GM21529 (cell line): ENCODE results near the gene ST7.
A peak's percentile ranks its signal among the peaks of the same experiment; 100 is the strongest.
"Not testable (repeated sequence)": the region's sequence is repeated elsewhere in the genome, so short reads cannot be mapped to it uniquely, and the experiment has no call there.

Experiments used
- ATAC-seq: cut with Tn5 transposase; IDR thresholded peaks from one replicate; pipeline ENCODE4 v1.9.1; 2021; ENCODE audit not compliant: unreplicated experiment

ST7 gene

DNA sequence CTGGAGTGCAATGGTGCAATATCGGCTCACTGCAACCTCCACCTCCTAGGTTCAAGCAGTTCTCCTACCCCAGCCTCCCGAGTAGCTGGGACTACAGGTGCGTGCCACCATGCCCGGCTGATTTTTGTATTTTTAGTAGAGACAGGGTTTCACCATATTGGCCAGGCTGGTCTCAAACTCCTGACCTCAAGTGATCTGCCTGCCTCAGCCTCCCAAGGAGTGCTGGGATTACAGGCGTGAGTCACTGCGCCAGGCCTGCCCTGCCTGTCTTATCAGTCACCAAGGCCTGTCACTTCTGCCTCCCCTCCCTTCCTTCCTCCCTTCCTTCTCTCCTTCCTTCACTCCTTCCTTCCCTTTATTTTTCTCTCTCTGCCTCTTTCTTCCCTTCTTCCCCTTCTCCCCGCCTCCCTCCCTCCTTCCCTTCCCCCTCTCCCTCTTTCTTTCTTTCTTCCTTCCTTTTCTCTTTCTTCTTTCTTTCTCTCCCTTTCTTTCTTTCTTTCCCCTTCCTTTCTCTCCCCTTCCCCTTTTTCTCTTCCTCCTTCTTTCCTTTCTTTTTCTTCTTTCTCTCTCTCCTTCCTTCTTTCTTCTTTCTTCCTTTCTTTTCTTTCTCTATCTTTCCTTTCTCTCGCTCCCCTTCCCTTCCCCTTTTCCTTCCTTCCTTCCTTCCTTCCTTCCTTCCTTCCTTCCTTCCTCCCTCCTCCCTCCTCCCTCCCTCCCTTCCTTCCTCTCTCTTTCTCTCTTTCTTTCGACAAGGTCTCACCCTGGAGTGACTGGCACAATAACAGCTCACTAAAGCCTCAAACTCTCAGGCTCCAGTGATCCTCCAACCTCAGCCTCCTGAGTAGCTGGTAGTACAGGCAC, 3.1 kb upstream of the ST7 start:
- ATAC-seq, result no peak

DNA sequence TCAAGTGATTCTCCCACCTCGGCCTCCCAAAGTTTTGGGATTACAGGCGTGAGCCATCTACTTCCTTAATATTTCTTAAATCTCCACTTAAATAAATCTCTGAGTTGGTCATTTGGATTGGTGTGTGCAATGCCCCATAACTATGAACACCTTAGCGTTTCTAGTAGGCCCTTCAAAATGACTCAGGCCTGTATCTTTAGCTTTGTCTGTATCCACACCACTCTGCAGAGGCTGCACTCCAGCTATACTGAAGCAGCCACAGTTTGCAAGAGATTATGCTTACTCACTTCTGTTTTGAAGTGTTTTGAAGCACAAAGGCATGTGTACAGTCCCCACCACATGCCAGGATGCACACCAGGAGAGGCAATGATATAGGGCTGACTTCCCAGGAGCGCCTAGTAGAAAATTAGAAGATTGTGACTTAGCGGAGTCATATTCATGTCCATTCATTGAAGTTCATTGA, 2.4 kb upstream of the ST7 start:
- no peak for ATAC-seq

GRCh38 chr7:116951366-116952292, 1.7 kb upstream of the ST7 start:
- ATAC-seq, result no peak

GRCh38 chr7:116952635-116953371, 498 bp upstream of the ST7 start:
- ATAC-seq, result peak; percentile 8

DNA sequence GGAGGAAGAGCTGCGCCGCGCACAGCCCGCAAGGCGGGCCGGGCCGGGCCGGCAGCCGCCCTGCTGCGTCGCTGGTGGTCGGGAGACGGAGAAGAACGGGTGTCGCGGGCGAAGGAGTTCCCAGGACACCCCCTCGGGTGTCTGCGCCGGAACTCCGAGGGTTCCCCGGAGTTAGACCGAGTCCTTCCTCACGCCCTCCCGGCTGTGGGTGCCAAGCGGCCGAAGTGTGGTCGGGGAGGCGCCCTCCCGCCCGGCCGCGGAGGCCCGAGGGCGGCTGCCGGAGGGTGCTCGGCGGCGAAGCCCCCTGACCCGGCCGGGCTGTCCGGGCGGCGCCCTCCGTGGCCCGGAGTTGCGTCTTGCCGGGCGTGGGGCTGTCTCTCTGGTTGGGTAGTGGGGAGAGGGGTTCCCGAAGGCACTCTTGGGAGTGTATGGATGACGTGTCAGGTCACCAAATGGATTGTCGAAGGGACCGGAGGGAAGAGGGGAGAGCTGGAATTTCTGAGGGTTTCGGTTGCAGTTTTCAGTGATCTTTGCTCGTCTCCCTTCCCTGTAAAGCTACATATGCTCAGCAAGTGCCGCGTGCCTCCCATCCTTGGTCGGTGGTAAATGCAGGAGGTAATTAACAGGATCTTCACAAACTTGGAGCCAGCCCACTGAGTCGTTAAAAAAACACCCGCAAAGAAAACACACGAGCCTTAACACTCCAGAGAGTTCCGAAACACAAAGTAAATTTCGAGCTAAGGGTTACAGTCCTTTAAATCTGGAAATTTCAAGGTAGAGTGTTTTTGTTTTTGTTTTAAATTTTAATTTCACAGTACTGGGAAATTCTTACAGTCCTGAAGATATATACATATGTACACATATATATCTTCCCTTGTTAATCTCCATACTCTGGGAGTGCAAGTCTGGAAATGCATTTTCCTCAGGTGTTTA, 871 bp downstream of the ST7 start:
- ATAC-seq, result peak; percentile 13

DNA sequence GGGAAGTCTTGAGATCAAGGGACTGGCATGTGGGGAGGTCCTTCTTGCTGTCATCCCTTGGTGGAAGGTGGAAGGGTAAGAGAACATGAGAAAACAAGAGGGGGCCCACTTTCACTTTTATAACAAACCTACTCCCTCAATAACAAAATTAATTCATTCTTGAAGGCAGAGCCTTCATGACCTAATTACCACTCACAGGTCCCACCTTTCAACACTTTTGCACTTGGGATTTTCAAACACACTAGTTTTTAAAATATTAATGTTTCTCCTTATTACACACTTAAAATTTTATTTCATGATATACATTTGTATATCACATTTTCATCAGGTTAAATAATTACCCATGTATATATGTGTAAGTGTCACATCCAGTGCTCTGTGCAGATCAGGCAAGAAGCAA, 2.0 kb downstream of the ST7 start:
- no peak for ATAC-seq

DNA sequence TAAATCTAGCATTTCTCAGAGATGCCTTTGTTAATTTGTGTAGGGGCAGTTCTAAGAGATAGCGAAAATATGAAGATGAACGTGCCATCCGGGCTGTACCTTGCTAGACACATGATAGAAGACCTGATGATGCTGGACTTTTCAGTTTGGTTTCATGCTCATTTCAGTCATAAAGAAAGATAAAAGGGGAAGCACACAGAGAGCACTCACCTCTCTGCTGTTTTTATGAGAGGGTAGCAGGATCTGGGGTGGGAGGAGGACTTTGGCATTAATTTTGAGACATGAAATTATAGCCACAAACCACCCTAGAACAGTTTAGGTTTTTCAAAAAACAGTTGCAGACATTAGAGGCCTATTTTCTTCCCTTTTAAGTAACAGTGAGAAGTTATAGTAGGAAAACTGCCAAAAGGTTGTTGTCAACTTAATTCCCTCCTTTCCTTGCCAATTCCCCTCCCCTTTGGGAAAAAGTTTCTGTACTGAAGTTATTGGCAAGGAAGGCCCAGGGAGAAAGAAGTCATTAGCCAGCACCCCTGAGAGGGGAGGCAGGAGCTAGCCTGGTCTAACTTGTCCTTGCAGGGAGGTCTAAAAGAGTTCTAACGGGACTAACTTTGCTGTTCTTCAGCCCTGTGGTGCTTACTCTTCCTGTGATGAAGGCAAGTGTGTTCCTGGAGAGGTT, 2.6 kb downstream of the ST7 start:
- ATAC-seq, result peak; percentile 77

DNA sequence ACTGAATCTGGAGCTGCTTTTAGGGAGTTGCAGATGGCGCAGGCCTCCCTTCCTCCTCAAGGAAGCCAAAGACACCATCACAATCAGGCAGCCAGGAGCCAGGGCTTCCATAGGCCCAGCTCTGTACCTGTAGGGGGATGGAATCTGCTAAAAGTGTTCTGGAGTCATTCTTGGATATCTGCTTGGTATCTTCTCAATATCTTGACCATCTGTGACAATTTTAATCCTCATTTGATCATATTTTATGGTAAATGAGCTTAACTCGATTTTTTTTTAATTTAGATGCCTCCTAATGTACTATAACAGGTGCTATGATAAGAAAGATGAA, 3.1 kb downstream of the ST7 start:
- ATAC-seq, result no peak

DNA sequence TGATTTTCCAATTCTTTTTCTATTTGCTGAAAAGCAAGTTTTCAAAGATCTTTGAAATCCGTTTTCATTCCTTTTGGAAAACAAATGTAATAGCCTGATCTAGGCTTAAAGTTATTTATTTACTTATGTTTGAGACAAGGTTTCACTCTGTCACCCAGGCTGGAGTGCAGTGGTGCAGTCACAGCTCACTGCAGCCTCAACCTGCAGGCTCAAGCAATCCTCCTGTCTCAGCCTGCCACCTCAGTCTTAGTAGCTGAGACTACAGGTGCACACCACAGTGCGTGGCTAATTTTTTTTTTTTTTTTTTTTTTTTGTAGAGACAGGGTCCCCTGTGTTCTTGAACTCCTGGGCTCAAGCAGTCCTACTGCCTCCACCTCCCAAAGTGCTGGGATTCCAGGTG, 4.6 kb downstream of the ST7 start:
- peak; percentile 30 for ATAC-seq

- not testable (repeated sequence) for ATAC-seq
Observed at GRCh38 chr7:116961966-116962673, 8.8 kb downstream of the ST7 start.

- peak; percentile 42 for ATAC-seq
Observed at GRCh38 chr7:116963234-116963633, 9.9 kb downstream of the ST7 start.

DNA sequence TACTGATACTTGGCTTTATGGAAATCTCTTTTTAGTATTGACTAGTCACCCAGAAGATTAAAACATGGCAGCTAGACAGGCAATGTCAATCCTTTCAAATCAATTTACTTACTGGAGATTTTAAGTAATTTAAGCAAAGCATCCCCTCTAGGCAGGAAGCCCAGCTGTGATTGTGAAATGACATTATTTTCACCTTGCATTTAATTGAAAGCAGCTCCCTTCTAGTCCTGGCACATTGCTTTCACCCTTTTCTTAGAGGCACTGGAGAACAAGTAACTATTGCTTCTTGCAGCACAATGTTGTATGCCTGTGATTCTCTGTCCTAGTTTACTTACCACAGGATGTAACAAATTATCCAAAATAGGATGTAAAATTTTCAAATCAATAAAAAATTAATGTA, 13.3 kb downstream of the ST7 start:
- ATAC-seq, result no peak

DNA sequence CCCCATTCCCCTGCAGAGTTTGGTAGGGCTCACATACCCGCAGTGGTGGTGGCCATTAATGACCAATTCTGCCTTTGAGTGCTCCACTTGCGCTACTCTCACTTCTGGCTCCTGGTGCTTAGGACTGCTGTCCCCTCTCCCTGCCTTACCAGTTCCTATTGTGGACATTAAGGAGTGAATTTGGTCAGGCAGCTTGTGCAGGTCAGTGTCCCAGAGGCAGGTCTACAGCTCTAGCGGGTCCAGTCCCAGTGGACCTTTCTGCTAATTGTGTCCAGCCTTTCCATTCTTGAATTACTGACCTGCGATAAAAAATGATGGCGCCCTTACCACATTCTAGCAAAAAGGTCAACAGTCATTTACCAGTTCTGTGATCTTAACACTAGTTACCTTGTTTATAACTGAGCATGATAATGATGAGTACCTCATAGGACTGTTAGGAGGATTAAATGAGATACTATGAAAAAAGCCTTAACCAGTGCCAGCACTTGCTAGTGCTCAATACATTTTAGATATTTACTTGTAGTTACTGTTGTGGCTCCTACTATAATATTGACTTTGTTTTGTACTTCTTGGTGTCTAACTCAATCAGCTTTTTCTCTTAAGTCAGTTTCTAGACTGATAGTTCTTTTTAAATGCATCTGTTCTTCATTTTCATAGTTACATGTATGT, 14.1 kb downstream of the ST7 start:
- ATAC-seq, result no peak

DNA sequence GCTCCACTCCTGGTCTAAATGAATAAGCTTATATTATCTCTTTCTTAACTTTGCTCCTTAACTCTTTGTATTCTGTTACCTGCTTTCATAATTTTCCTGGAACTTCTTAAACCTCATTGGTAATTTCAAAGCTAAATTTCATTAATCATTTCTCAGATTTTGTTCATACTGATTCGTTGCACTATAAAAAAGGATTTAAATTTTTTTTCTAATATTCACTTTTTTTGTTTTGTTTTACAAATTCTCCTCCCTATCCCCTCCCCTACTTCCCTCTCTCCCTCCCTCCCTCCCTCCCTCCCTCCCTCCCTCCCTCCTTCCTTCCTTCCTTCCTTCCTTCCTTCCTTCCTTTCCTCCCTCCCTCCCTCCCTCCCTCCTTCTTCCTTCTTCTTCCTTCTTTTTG, 14.7 kb downstream of the ST7 start:
- no peak for ATAC-seq

GRCh38 chr7:116968631-116969030, 15.3 kb downstream of the ST7 start:
- no peak for ATAC-seq

DNA sequence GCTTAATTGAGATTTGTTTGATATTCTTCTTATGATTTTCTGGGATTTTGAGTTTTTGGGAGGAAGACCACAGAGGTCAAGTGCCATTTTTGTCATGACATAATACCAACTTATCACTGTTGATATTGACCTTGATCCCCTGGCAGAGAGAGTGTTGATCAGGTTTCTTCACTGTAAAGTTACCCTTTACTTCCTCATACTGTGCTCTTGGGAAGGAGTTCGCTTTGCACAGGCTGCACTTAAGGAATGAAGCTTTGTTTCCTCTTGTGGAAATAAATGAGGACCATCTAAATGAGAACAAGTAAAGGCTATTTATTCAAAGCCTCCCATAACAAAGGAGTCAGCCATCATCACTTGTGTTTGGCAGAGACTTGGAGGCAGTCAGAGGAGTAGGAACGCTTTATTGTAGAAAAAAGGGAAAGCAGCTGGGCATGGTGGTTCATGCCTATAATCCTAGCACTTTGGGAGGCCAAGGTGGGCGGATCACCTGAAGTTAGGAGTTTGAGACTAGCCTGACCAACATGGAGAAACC, 16.1 kb downstream of the ST7 start:
- ATAC-seq, result no peak

DNA sequence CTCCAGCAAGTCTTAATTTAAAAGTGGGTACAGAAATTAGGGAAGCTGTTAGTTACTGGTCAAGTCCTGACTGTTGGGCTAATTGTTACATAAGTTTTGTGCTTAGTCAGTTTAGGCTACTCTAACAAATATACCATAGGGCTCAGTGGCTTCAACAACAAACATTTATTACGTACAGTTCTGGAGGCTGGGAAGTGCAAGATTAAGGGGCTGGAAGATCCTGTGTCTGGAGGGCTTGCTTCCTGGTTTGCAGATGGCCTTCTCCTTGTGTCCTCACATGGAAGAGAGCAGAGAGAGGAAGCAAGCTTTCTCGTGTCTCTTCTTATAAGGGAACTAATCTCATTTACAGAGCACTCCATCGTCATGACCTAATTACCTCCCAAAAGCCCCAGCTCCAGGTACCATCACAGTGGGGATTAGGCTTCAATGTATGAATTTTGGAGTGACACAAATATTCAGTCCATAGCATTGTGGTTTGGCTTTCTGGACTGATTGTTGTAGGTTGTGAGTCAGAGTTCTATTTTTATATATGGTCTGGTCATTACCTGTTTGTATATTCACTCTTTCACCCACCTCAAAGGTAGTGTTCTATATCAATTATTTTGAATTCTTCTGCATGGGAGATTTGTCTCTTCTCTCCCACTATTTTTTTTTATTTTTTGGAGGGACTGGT, 17.1 kb downstream of the ST7 start:
- ATAC-seq, result peak; percentile 71

GRCh38 chr7:116971153-116971552, 17.9 kb downstream of the ST7 start:
- not testable (repeated sequence) for ATAC-seq
